Liver (tissue), 9 donors: ENCODE results near the gene RBBP4. TPM values are rescaled to one million over a fixed set of nuclear protein-coding genes. Genes with fewer than 3 reads are reported as not detected.

Experiments used
- DNase-seq: peaks from one replicate; pipeline ENCODE4 v3.0.0-alpha.2; 2017; ENCODE audit warnings: low spot score
- H3K27ac ChIP-seq, 2 donors: one replicate each; pipeline ENCODE4 v1.7.0; 2013; ENCODE audit warnings: inconsistent platforms in 2 of 2, low read length in 2 of 2, control low read depth in 1 of 2, low read depth in 1 of 2, mild to moderate bottlenecking in 1 of 2
- H3K27me3 ChIP-seq, 4 donors: one replicate each; pipeline versions ENCODE4 v1.6.1 to v1.7.0; 2013; ENCODE audit warnings: low read length in 3 of 4, inconsistent platforms in 1 of 4, mild to moderate bottlenecking in 1 of 4, moderate library complexity in 1 of 4; ENCODE audit not compliant: control insufficient read depth in 4 of 4, insufficient read depth in 4 of 4
- H3K36me3 ChIP-seq, 4 donors: one replicate each; pipeline versions ENCODE4 v1.6.1 to v1.7.0; 2013; ENCODE audit warnings: low read length in 3 of 4, mild to moderate bottlenecking in 3 of 4, low read depth in 1 of 4, moderate library complexity in 1 of 4; ENCODE audit not compliant: control insufficient read depth in 4 of 4, insufficient read depth in 3 of 4
- H3K4me1 ChIP-seq, 4 donors: one replicate each; pipeline versions ENCODE4 v1.6.1 to v1.7.0; 2013; ENCODE audit warnings: low read length in 3 of 4, mild to moderate bottlenecking in 3 of 4, moderate library complexity in 1 of 4; ENCODE audit not compliant: control insufficient read depth in 4 of 4, insufficient read depth in 4 of 4
- H3K4me3 ChIP-seq, 3 donors: one replicate each; pipeline versions ENCODE4 v1.6.1 to v1.7.0; 2013; ENCODE audit warnings: low read length in 3 of 3, control low read depth in 1 of 3, low read depth in 1 of 3, mild to moderate bottlenecking in 1 of 3
- H3K9ac ChIP-seq, 2 donors: one replicate each; pipeline ENCODE4 v1.7.0; 2013; ENCODE audit warnings: low read length in 2 of 2, mild to moderate bottlenecking in 2 of 2, moderate library complexity in 2 of 2, control low read depth in 1 of 2, low read depth in 1 of 2
- H3K9me3 ChIP-seq, 4 donors: one replicate each; pipeline versions ENCODE4 v1.6.1 to v1.7.0; 2013; ENCODE audit warnings: low read length in 3 of 4; ENCODE audit not compliant: control insufficient read depth in 4 of 4
- EGR1 ChIP-seq, 2 donors: IDR thresholded peaks; 2 replicates each; pipeline ENCODE4 v1.6.1; 2016 to 2018; ENCODE audit warnings: antibody characterized with exemption in 2 of 2, low read depth in 2 of 2
- FOXA1 ChIP-seq: IDR thresholded peaks from 2 replicates; pipeline ENCODE4 v1.6.1; 2016; ENCODE audit warnings: antibody characterized with exemption
- FOXA2 ChIP-seq: IDR thresholded peaks from 2 replicates; pipeline ENCODE4 v1.6.1; 2016; ENCODE audit warnings: antibody characterized with exemption
- GABPA ChIP-seq, 2 donors: IDR thresholded peaks in 1 of 2; conservative IDR thresholded peaks in 1 of 2; 2 replicates each; pipeline ENCODE4 v1.6.1; 2016; ENCODE audit warnings: antibody characterized with exemption in 2 of 2, mild to moderate bottlenecking in 1 of 2, moderate library complexity in 1 of 2
- HNF4A ChIP-seq, 2 donors: conservative IDR thresholded peaks; 2 replicates each; pipeline ENCODE4 v1.6.1; 2016; ENCODE audit warnings: antibody characterized with exemption in 2 of 2, mild to moderate bottlenecking in 2 of 2
- HNF4G ChIP-seq: IDR thresholded peaks from 2 replicates; pipeline ENCODE4 v1.6.1; 2016; ENCODE audit warnings: antibody characterized with exemption
- JUND ChIP-seq, 2 donors: IDR thresholded peaks; 2 replicates each; pipeline ENCODE4 v1.6.1; 2016; ENCODE audit warnings: antibody characterized with exemption in 2 of 2
- NR2F2 ChIP-seq: IDR thresholded peaks from 2 replicates; pipeline ENCODE4 v1.6.1; 2016; ENCODE audit warnings: antibody characterized with exemption
- RAD21 ChIP-seq, 2 donors: IDR thresholded peaks; 2 replicates each; pipeline ENCODE4 v1.6.1; 2016; ENCODE audit warnings: antibody characterized with exemption in 2 of 2, mild to moderate bottlenecking in 2 of 2
- RXRA ChIP-seq, 2 donors: IDR thresholded peaks; 2 replicates each; pipeline ENCODE4 v1.6.1; 2017 to 2018; ENCODE audit warnings: antibody characterized with exemption in 2 of 2, mild to moderate bottlenecking in 1 of 2
- SP1 ChIP-seq: IDR thresholded peaks from 2 replicates; pipeline ENCODE4 v1.6.1; 2018; ENCODE audit warnings: antibody characterized with exemption, mild to moderate bottlenecking
- TAF1 ChIP-seq: conservative IDR thresholded peaks from 2 replicates; pipeline ENCODE4 v1.6.1; 2016; ENCODE audit warnings: antibody characterized with exemption, mild to moderate bottlenecking
- YY1 ChIP-seq: IDR thresholded peaks from 2 replicates; pipeline ENCODE4 v1.6.1; 2016; ENCODE audit warnings: antibody characterized with exemption, mild to moderate bottlenecking
- WGBS: extraction: QIAGEN DNeasy Blood & Tissue Kit; methylation state at CpG from one replicate; pipeline ENCODE4 v1.1.7; 2013; 5-methylcytosine and 5-hydroxymethylcytosine counted together
- polyA plus RNA-seq, 2 donors: library from polyadenylated mRNA; stranded (reverse) in 1 of 2; unstranded in 1 of 2; fragments of 200-250 nt in 1 of 2; fragments of >200 nt in 1 of 2; fragmentation: Nextera tagmentation in 1 of 2; extraction: Ambion mirVana in 1 of 2; gene quantifications; one replicate each; pipeline versions ENCODE4 v1.2.1 to v1.2.3, GENCODE V29; 2013 to 2015
- total RNA-seq, 2 donors: library from RNA; depleted of rRNA; stranded (reverse); fragments of >200 nt; gene quantifications; one replicate each; pipeline ENCODE4 v1.2.3, GENCODE V29; 2014
- TF ChIP-seq, protein P1 (sequence below): fragments of 150-350 bp; IDR thresholded peaks from 2 replicates; pipeline ENCODE4 v1.5.1; 2017; ENCODE audit warnings: improper control_type of control experiment, low read depth, low read length; ENCODE audit not compliant: missing input control
- TF ChIP-seq, protein P2 (sequence below): IDR thresholded peaks from 2 replicates; pipeline ENCODE4 v1.6.1; 2016; ENCODE audit warnings: antibody characterized with exemption
- TF ChIP-seq, protein P3 (sequence below): IDR thresholded peaks from 2 replicates; pipeline ENCODE4 v1.6.1; 2016; ENCODE audit warnings: antibody characterized with exemption
- TF ChIP-seq, protein P4 (sequence below): IDR thresholded peaks from 2 replicates; pipeline ENCODE4 v1.6.1; 2016; ENCODE audit warnings: antibody characterized with exemption
- TF ChIP-seq, protein P5 (sequence below): IDR thresholded peaks from 2 replicates; pipeline ENCODE4 v1.6.1; 2016; ENCODE audit warnings: antibody characterized with exemption, mild to moderate bottlenecking
- donor health status: healthy.
- donor health status: healthy.
- donor health status: healthy.
- donor health status: healthy.
- donor health status: healthy.

RBBP4 gene
- total and polyA plus RNA-seq, 4 donors, result 35.3 to 93.1 (median 49.0) TPM

DNA sequence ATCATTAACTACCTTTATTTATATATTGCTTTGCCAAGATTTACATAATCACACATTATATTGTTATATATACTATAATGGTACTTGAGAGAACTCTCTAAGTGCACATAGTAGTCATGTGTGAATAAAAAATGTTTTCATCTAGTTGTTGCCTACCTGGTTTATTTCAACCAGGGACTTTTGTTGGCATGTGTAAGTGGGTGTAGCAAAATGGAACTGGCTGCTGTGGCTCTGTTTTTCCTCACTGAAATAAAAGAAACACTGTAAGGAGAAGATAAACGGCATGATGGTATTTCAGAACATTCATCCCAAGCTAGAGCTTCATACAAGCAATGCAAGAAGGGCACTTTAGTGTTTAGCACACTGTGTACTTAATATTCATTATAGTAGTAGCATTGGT is 14.9 kb downstream of the RBBP4 start:
- H3K9ac ChIP-seq, result no peak overlapping the region
- no peak overlapping the region for H3K27ac ChIP-seq
- no peaks in the 10 kb centered on the region for H3K4me1 ChIP-seq
- H3K4me3 ChIP-seq, result no peak overlapping the region
- H3K27me3 ChIP-seq, result no peaks in the 10 kb centered on the region
- TF ChIP-seq, protein P1, sequence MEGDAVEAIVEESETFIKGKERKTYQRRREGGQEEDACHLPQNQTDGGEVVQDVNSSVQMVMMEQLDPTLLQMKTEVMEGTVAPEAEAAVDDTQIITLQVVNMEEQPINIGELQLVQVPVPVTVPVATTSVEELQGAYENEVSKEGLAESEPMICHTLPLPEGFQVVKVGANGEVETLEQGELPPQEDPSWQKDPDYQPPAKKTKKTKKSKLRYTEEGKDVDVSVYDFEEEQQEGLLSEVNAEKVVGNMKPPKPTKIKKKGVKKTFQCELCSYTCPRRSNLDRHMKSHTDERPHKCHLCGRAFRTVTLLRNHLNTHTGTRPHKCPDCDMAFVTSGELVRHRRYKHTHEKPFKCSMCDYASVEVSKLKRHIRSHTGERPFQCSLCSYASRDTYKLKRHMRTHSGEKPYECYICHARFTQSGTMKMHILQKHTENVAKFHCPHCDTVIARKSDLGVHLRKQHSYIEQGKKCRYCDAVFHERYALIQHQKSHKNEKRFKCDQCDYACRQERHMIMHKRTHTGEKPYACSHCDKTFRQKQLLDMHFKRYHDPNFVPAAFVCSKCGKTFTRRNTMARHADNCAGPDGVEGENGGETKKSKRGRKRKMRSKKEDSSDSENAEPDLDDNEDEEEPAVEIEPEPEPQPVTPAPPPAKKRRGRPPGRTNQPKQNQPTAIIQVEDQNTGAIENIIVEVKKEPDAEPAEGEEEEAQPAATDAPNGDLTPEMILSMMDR, result no peak
- TF ChIP-seq EGR1 (IDR thresholded peaks at IDR 0.05; ENCODE audit: low read depth in 2 of 2) (no peak), GABPA (IDR thresholded peaks at IDR 0.05 in 1 of 2, conservative IDR thresholded peaks at IDR 0.05 in 1 of 2) (no peak), HNF4G (no peak), RXRA (IDR thresholded peaks at IDR 0.05) (no peak), RAD21 (IDR thresholded peaks at IDR 0.05) (no peak), JUND (IDR thresholded peaks at IDR 0.05) (no peak), YY1 (no peak), SP1 (no peak), FOXA2 (no peak), TAF1 (no peak), NR2F2 (no peak), HNF4A (conservative IDR thresholded peaks at IDR 0.05) (no peak), FOXA1 (no peak)
- TF ChIP-seq, protein P2, sequence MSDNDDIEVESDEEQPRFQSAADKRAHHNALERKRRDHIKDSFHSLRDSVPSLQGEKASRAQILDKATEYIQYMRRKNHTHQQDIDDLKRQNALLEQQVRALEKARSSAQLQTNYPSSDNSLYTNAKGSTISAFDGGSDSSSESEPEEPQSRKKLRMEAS, result no peak
- TF ChIP-seq, protein P3, sequence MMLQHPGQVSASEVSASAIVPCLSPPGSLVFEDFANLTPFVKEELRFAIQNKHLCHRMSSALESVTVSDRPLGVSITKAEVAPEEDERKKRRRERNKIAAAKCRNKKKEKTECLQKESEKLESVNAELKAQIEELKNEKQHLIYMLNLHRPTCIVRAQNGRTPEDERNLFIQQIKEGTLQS, result no peak
- TF ChIP-seq, protein P4, sequence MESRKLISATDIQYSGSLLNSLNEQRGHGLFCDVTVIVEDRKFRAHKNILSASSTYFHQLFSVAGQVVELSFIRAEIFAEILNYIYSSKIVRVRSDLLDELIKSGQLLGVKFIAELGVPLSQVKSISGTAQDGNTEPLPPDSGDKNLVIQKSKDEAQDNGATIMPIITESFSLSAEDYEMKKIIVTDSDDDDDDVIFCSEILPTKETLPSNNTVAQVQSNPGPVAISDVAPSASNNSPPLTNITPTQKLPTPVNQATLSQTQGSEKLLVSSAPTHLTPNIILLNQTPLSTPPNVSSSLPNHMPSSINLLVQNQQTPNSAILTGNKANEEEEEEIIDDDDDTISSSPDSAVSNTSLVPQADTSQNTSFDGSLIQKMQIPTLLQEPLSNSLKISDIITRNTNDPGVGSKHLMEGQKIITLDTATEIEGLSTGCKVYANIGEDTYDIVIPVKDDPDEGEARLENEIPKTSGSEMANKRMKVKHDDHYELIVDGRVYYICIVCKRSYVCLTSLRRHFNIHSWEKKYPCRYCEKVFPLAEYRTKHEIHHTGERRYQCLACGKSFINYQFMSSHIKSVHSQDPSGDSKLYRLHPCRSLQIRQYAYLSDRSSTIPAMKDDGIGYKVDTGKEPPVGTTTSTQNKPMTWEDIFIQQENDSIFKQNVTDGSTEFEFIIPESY, result no peak
- TF ChIP-seq, protein P5, sequence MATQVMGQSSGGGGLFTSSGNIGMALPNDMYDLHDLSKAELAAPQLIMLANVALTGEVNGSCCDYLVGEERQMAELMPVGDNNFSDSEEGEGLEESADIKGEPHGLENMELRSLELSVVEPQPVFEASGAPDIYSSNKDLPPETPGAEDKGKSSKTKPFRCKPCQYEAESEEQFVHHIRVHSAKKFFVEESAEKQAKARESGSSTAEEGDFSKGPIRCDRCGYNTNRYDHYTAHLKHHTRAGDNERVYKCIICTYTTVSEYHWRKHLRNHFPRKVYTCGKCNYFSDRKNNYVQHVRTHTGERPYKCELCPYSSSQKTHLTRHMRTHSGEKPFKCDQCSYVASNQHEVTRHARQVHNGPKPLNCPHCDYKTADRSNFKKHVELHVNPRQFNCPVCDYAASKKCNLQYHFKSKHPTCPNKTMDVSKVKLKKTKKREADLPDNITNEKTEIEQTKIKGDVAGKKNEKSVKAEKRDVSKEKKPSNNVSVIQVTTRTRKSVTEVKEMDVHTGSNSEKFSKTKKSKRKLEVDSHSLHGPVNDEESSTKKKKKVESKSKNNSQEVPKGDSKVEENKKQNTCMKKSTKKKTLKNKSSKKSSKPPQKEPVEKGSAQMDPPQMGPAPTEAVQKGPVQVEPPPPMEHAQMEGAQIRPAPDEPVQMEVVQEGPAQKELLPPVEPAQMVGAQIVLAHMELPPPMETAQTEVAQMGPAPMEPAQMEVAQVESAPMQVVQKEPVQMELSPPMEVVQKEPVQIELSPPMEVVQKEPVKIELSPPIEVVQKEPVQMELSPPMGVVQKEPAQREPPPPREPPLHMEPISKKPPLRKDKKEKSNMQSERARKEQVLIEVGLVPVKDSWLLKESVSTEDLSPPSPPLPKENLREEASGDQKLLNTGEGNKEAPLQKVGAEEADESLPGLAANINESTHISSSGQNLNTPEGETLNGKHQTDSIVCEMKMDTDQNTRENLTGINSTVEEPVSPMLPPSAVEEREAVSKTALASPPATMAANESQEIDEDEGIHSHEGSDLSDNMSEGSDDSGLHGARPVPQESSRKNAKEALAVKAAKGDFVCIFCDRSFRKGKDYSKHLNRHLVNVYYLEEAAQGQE, result no peak
- 77% methylated on average over 1 of the region's 1 CpG for WGBS
- H3K9me3 ChIP-seq, result no peaks in the 10 kb centered on the region
- no peak for DNase-seq
- H3K36me3 ChIP-seq, result peaks cover 13 to 59% (median 53%) of the 10 kb centered on the region in 4 donors
